HCT116 (cell line): ENCODE measurements around the gene PHYHIPL. TPM values are rescaled to one million over a fixed set of nuclear protein-coding genes. Genes with fewer than 3 reads are reported as not detected.

Experiments used
- ATAC-seq: fragments of 200-7000 bp; cut with Tn5 transposase; 2 replicates; pipeline ENCODE4 v1.9.1; 2020; ENCODE audit warnings: mild to moderate bottlenecking, moderate library complexity
- BruUV-seq: library from RNA; stranded (reverse); fragments of 400-500 nt; replicated peaks from 2 replicates; lab custom pipeline; 2021; lab: Mats Ljungman, UMichigan
- CTCF ChIA-PET: fragments of 300-600 bp; sonication (Branson Sonifier 250); formaldehyde crosslinking; loops from one replicate; lab custom pipeline; 2021; ENCODE audit warnings: antibody characterized with exemption; lab: Charles Lee
- POLR2A ChIA-PET: fragments of 300-600, 350-600 bp; sonication (Branson Sonifier 250); formaldehyde crosslinking; loops from one replicate; lab custom pipeline; 2021; ENCODE audit warnings: antibody characterized with exemption; lab: Charles Lee
- RAD21 ChIA-PET, 2 experiments: fragments of 300-600 bp; sonication (Branson Sonifier 250); formaldehyde crosslinking; loops; one replicate each; lab custom pipeline; 2023; ENCODE audit warnings: low total read pairs in 2 of 2; ENCODE audit not compliant: uncharacterized antibody in 2 of 2, unreplicated experiment in 2 of 2, low non-redundant PET in 1 of 2; lab: Charles Lee
- DNase-seq: peaks from one replicate; pipeline ENCODE4 v3.0.0-alpha.2; 2010; ENCODE audit warnings: low read depth, low spot score
- H2AFZ ChIP-seq: fragments of 200-600 bp; shearing (Covaris generic), sonication (generic); 2 replicates; pipeline ENCODE4 v1.6.1; 2017; ENCODE audit warnings: low read depth, mixed run types, mixed read lengths, antibody characterized with exemption, low read length; ENCODE audit not compliant: poor library complexity, severe bottlenecking
- H3K27ac ChIP-seq: 2 replicates; pipeline ENCODE4 v1.5.1; 2012; ENCODE audit warnings: low read depth, low read length
- H3K27me3 ChIP-seq: fragments of 200-600 bp; sonication (generic); 2 replicates; pipeline ENCODE4 v1.6.1; 2016; ENCODE audit warnings: mixed run types, low read length, mixed read lengths; ENCODE audit not compliant: insufficient read depth
- H3K36me3 ChIP-seq, 2 experiments: fragments of 200-500 bp in 1 of 2; fragments of 200-600 bp in 1 of 2; sonication (Bioruptor generic) in 1 of 2; sonication (generic) in 1 of 2; 2 replicates each; pipeline versions ENCODE4 v1.5.1 to v1.6.1; 2014 to 2016; ENCODE audit warnings: low read length in 2 of 2, inconsistent platforms in 1 of 2, mixed read lengths in 1 of 2, mixed run types in 1 of 2; ENCODE audit not compliant: insufficient read depth in 2 of 2, control insufficient read depth in 1 of 2
- H3K4me1 ChIP-seq, 2 experiments: fragments of 200-600 bp in 1 of 2; sonication (generic) in 1 of 2; 2 replicates each; pipeline versions ENCODE4 v1.5.1 to v1.6.1; 2012 to 2017; ENCODE audit warnings: low read length in 2 of 2, inconsistent platforms in 1 of 2, mild to moderate bottlenecking in 1 of 2, mixed read lengths in 1 of 2, mixed run types in 1 of 2, moderate library complexity in 1 of 2; ENCODE audit not compliant: insufficient read depth in 2 of 2, control insufficient read depth in 1 of 2
- H3K4me2 ChIP-seq: fragments of 200-600 bp; sonication (generic); 2 replicates; pipeline ENCODE4 v1.6.1; 2017; ENCODE audit warnings: mixed run types, low read length, mixed read lengths
- H3K4me3 ChIP-seq, 2 experiments: fragments of 200-600 bp in 1 of 2; sonication (generic) in 1 of 2; replicated peaks in 1 of 2; 2 replicates each; pipeline ENCODE4 v1.5.1; 2011 to 2016; ENCODE audit warnings: low read length in 2 of 2, control low read depth in 1 of 2, low read depth in 1 of 2, mild to moderate bottlenecking in 1 of 2, mixed read lengths in 1 of 2, mixed run types in 1 of 2
- H3K79me2 ChIP-seq: fragments of 200-600 bp; sonication (generic); 2 replicates; pipeline ENCODE4 v1.6.1; 2017; ENCODE audit warnings: mild to moderate bottlenecking, mixed run types, low read length, moderate library complexity, mixed read lengths; ENCODE audit not compliant: insufficient read depth
- H3K9ac ChIP-seq: fragments of 200-600 bp; sonication (generic); 2 replicates; pipeline ENCODE4 v1.6.1; 2016; ENCODE audit warnings: low read length, mixed read lengths
- H3K9me2 ChIP-seq: fragments of 200-600 bp; sonication (generic), shearing (Covaris generic); 2 replicates; pipeline ENCODE4 v1.6.1; 2017; ENCODE audit warnings: mixed run types, mild to moderate bottlenecking, moderate library complexity; ENCODE audit not compliant: insufficient read depth
- H3K9me3 ChIP-seq, 2 experiments: fragments of 200-500 bp in 1 of 2; fragments of 200-600 bp in 1 of 2; sonication (Bioruptor generic) in 1 of 2; sonication (generic) in 1 of 2; 2 replicates each; pipeline ENCODE4 v1.6.1; 2014 to 2017; ENCODE audit warnings: low read length in 2 of 2, mixed read lengths in 2 of 2, inconsistent platforms in 1 of 2, low read depth in 1 of 2, mild to moderate bottlenecking in 1 of 2, mixed run types in 1 of 2, moderate library complexity in 1 of 2; ENCODE audit not compliant: control insufficient read depth in 1 of 2, insufficient read depth in 1 of 2
- H4K20me1 ChIP-seq: fragments of 200-600 bp; sonication (generic), shearing (Covaris generic); 2 replicates; pipeline ENCODE4 v1.6.1; 2017; ENCODE audit warnings: mixed run types, mild to moderate bottlenecking, moderate library complexity; ENCODE audit not compliant: insufficient read depth
- CBX3 ChIP-seq: IDR thresholded peaks from 2 replicates; pipeline ENCODE4 v1.6.1; 2012; ENCODE audit warnings: low read depth
- CEBPB ChIP-seq: IDR thresholded peaks from 2 replicates; pipeline ENCODE4 v1.6.1; 2012; ENCODE audit warnings: low read depth
- EGR1 ChIP-seq: IDR thresholded peaks from 2 replicates; pipeline ENCODE4 v1.6.1; 2012; ENCODE audit warnings: low read depth
- ELF1 ChIP-seq: IDR thresholded peaks from 2 replicates; pipeline ENCODE4 v1.6.1; 2012; ENCODE audit warnings: low read depth, borderline replicate concordance
- EZH2phosphoT487 ChIP-seq: fragments of 200-600 bp; IDR thresholded peaks from 2 replicates; pipeline ENCODE4 v1.6.1; 2018; ENCODE audit warnings: antibody characterized with exemption, borderline replicate concordance
- FOSL1 ChIP-seq: IDR thresholded peaks from 2 replicates; pipeline ENCODE4 v1.6.1; 2012; ENCODE audit warnings: low read depth
- JUND ChIP-seq: IDR thresholded peaks from 2 replicates; pipeline ENCODE4 v1.6.1; 2012
- SIN3A ChIP-seq: IDR thresholded peaks from 2 replicates; pipeline ENCODE4 v1.6.1; 2012; ENCODE audit warnings: low read depth
- SP1 ChIP-seq: IDR thresholded peaks from 2 replicates; pipeline ENCODE4 v1.6.1; 2012; ENCODE audit warnings: low read depth
- SRF ChIP-seq: IDR thresholded peaks from 2 replicates; pipeline ENCODE4 v1.6.1; 2012; ENCODE audit warnings: low read depth
- YY1 ChIP-seq: IDR thresholded peaks from 2 replicates; pipeline ENCODE4 v1.6.1; 2011; ENCODE audit warnings: low read length, low read depth, moderate library complexity, mild to moderate bottlenecking; ENCODE audit not compliant: insufficient replicate concordance; ENCODE audit errors: extremely low read depth
- intact Hi-C: fragments of 100-400 bp; cut with micrococcal nuclease; formaldehyde crosslinking; loops from 2 replicates; pipeline ENCODE4 v1.10.0; 2022
- total RNA-seq: library from RNA; stranded (reverse); gene quantifications from one replicate; pipeline ENCODE4 v1.2.1, GENCODE V29; 2021; ENCODE audit not compliant: unreplicated experiment
- TF ChIP-seq, protein P1 (sequence below): IDR thresholded peaks from 2 replicates; pipeline ENCODE4 v1.6.1; 2012
- TF ChIP-seq, protein P2 (sequence below): IDR thresholded peaks from 2 replicates; pipeline ENCODE4 v1.6.1; 2012; ENCODE audit warnings: low read depth
- TF ChIP-seq, protein P3 (sequence below): IDR thresholded peaks from 2 replicates; pipeline ENCODE4 v1.6.1; 2012
- TF ChIP-seq, protein P4 (sequence below), 3 experiments: fragments of 200-600 bp in 1 of 3; sonication (generic) in 1 of 3; IDR thresholded peaks in 2 of 3; conservative IDR thresholded peaks in 1 of 3; 2 replicates each; pipeline ENCODE4 v1.5.1; 2012 to 2017; ENCODE audit warnings: low read depth in 2 of 3, low read length in 2 of 3, antibody characterized with exemption in 1 of 3, borderline replicate concordance in 1 of 3, control low read depth in 1 of 3, mild to moderate bottlenecking in 1 of 3, mixed read lengths in 1 of 3, mixed run types in 1 of 3, moderate library complexity in 1 of 3; ENCODE audit not compliant: insufficient read depth in 1 of 3

The PHYHIPL gene
- total RNA-seq, 1 experiment from 2014 or later: not detected

DNA sequence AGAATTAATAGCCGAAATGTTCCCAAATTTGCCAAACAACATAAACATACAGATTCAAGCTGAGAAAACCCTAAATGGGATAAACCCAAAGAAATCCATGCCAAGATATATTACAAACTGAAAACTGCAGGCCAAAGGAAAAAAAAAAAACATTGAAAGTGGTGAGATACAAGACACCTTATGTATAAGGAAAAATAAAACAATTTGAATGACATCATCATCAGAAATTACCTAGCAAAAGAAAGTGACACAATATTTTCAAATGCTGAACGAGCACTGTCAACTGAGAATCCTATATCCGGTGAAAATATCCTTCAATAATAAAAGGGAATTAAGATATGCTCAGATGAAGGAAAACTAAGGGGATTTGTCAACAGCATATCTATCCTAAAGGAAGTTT is 66.5 kb downstream of the PHYHIPL start:
- BruUV-seq: no TSS peak
- CTCF ChIA-PET: no interaction called here
- intact Hi-C loops: loop anchor here (5.0 kb wide), 1 partner anchor 789 kb away; no protein-coding TSS in a partner anchor

More for the DNA sequence above, 66.5 kb downstream of the PHYHIPL start:
- no peaks in the 10 kb centered on the region for H4K20me1 ChIP-seq
- H3K4me3 ChIP-seq: no peak overlapping the region
- H3K9me3 ChIP-seq: no peaks in the 10 kb centered on the region
- ChIA-PET RAD21 (no interaction called here), POLR2A (no interaction called here)
- H2AFZ ChIP-seq: no peak overlapping the region
- DNase-seq (no peak), ATAC-seq (no peak)
- no peak for TF ChIP-seq CBX3
- no peak for TF ChIP-seq CEBPB
- no peak for TF ChIP-seq SP1
- TF ChIP-seq SRF: no peak
- no peak for TF ChIP-seq EGR1
- TF ChIP-seq, protein P1, sequence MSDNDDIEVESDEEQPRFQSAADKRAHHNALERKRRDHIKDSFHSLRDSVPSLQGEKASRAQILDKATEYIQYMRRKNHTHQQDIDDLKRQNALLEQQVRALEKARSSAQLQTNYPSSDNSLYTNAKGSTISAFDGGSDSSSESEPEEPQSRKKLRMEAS: no peak
- no peak for TF ChIP-seq SIN3A
- TF ChIP-seq, protein P2, sequence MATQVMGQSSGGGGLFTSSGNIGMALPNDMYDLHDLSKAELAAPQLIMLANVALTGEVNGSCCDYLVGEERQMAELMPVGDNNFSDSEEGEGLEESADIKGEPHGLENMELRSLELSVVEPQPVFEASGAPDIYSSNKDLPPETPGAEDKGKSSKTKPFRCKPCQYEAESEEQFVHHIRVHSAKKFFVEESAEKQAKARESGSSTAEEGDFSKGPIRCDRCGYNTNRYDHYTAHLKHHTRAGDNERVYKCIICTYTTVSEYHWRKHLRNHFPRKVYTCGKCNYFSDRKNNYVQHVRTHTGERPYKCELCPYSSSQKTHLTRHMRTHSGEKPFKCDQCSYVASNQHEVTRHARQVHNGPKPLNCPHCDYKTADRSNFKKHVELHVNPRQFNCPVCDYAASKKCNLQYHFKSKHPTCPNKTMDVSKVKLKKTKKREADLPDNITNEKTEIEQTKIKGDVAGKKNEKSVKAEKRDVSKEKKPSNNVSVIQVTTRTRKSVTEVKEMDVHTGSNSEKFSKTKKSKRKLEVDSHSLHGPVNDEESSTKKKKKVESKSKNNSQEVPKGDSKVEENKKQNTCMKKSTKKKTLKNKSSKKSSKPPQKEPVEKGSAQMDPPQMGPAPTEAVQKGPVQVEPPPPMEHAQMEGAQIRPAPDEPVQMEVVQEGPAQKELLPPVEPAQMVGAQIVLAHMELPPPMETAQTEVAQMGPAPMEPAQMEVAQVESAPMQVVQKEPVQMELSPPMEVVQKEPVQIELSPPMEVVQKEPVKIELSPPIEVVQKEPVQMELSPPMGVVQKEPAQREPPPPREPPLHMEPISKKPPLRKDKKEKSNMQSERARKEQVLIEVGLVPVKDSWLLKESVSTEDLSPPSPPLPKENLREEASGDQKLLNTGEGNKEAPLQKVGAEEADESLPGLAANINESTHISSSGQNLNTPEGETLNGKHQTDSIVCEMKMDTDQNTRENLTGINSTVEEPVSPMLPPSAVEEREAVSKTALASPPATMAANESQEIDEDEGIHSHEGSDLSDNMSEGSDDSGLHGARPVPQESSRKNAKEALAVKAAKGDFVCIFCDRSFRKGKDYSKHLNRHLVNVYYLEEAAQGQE: no peak
- no peak for TF ChIP-seq JUND
- no peak for TF ChIP-seq FOSL1
- no peak for TF ChIP-seq ELF1
- TF ChIP-seq, protein P3, sequence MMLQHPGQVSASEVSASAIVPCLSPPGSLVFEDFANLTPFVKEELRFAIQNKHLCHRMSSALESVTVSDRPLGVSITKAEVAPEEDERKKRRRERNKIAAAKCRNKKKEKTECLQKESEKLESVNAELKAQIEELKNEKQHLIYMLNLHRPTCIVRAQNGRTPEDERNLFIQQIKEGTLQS: no peak
- no peak for TF ChIP-seq YY1
- TF ChIP-seq EZH2phosphoT487: no peak
- TF ChIP-seq, protein P4, sequence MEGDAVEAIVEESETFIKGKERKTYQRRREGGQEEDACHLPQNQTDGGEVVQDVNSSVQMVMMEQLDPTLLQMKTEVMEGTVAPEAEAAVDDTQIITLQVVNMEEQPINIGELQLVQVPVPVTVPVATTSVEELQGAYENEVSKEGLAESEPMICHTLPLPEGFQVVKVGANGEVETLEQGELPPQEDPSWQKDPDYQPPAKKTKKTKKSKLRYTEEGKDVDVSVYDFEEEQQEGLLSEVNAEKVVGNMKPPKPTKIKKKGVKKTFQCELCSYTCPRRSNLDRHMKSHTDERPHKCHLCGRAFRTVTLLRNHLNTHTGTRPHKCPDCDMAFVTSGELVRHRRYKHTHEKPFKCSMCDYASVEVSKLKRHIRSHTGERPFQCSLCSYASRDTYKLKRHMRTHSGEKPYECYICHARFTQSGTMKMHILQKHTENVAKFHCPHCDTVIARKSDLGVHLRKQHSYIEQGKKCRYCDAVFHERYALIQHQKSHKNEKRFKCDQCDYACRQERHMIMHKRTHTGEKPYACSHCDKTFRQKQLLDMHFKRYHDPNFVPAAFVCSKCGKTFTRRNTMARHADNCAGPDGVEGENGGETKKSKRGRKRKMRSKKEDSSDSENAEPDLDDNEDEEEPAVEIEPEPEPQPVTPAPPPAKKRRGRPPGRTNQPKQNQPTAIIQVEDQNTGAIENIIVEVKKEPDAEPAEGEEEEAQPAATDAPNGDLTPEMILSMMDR (IDR thresholded peaks at IDR 0.05 in 2 of 3, conservative IDR thresholded peaks at IDR 0.05 in 1 of 3; ENCODE audit: borderline replicate concordance in 1 of 3, insufficient read depth in 1 of 3, low read depth in 2 of 3, low read length in 2 of 3): no peak
- no peak overlapping the region for H3K4me2 ChIP-seq
- H3K9ac ChIP-seq: no peak overlapping the region
- no peaks in the 10 kb centered on the region for H3K9me2 ChIP-seq
- no peaks in the 10 kb centered on the region for H3K27me3 ChIP-seq
- H3K36me3 ChIP-seq: no peaks in the 10 kb centered on the region
- no peaks in the 10 kb centered on the region for H3K79me2 ChIP-seq
- H3K27ac ChIP-seq: no peak overlapping the region
- H3K4me1 ChIP-seq: no peaks in the 10 kb centered on the region
